ENCODE results near the gene SNAI1. TPM values are rescaled to one million over a fixed set of nuclear protein-coding genes. Genes with fewer than 3 reads are reported as not detected.

Gene SNAI1
- total RNA-seq, 1 donor from 2014 or later: 1.5 TPM

GRCh38 chr20:50014570-50015562 is 32.1 kb downstream of the SNAI1 start:
- no peak for DNase-seq

GRCh38 chr20:50015636-50015992 is 32.8 kb downstream of the SNAI1 start:
- DNase-seq: no peak

- no peak for DNase-seq
Observed at GRCh38 chr20:50015993-50016770, 33.4 kb downstream of the SNAI1 start.

- no peak for DNase-seq
Observed at GRCh38 chr20:50017160-50017559, 34.4 kb downstream of the SNAI1 start.

- no peak for DNase-seq
Observed at GRCh38 chr20:50017576-50018248, 34.9 kb downstream of the SNAI1 start.

- DNase-seq: no peak
Observed at GRCh38 chr20:50019466-50020256, 36.9 kb downstream of the SNAI1 start.

- DNase-seq: peak; percentile 80
Observed at GRCh38 chr20:50020288-50020687, 37.5 kb downstream of the SNAI1 start.

GRCh38 chr20:50022676-50023075 is 39.9 kb downstream of the SNAI1 start:
- DNase-seq: no peak

- no peak for DNase-seq
Observed at GRCh38 chr20:50023116-50023805, 40.5 kb downstream of the SNAI1 start.

GRCh38 chr20:50026746-50027575 is 44.2 kb downstream of the SNAI1 start:
- no peak for DNase-seq

GRCh38 chr20:50027611-50028105 is 44.9 kb downstream of the SNAI1 start:
- peak; percentile 96 for DNase-seq

GRCh38 chr20:50029083-50029696 is 46.4 kb downstream of the SNAI1 start:
- DNase-seq: no peak

- DNase-seq: peak; percentile 90
Observed at GRCh38 chr20:50029697-50030461, 47.1 kb downstream of the SNAI1 start.

GRCh38 chr20:50032955-50033666 is 50.3 kb downstream of the SNAI1 start:
- DNase-seq: no peak

GRCh38 chr20:50034567-50035180 is 51.9 kb downstream of the SNAI1 start:
- DNase-seq: peak; percentile 84

- no peak for DNase-seq
Observed at GRCh38 chr20:50036703-50037102, 53.9 kb downstream of the SNAI1 start.

GRCh38 chr20:50037123-50037522 is 54.3 kb downstream of the SNAI1 start:
- no peak for DNase-seq

GRCh38 chr20:50037575-50037974 is 54.8 kb downstream of the SNAI1 start:
- no peak for DNase-seq
